Activated T-helper 2 cell treated with anti-CD3 and anti-CD28 coated beads, Interferon-gamma antibody, Interleukin-2, Interleukin-4, amounts not matched to agents 10 μg/mL and 5 μg/mL and 100 μg/mL, durations not matched to agents 14 hours and 24 hours and 36 hours (primary cell): ENCODE data around the gene SCYL3. TPM values are rescaled to one million over a fixed set of nuclear protein-coding genes. Genes with fewer than 3 reads are reported as not detected.

Source experiments
- DNase-seq: peaks from one replicate; pipeline ENCODE4 v3.0.0; 2021; ENCODE audit warnings: low spot score
- H3K27ac Mint-ChIP-seq: one replicate; pipeline ENCODE4 v1.8.0; 2021; ENCODE audit warnings: mixed read lengths
- H3K27me3 Mint-ChIP-seq: one replicate; pipeline ENCODE4 v1.8.0; 2021; ENCODE audit warnings: low read depth, mixed read lengths
- H3K36me3 Mint-ChIP-seq: one replicate; pipeline ENCODE4 v1.8.0; 2021; ENCODE audit warnings: low read depth, mixed read lengths
- H3K4me1 Mint-ChIP-seq: one replicate; pipeline ENCODE4 v1.8.0; 2021; ENCODE audit warnings: low read depth, mixed read lengths
- H3K4me3 Mint-ChIP-seq: one replicate; pipeline ENCODE4 v1.8.0; 2021; ENCODE audit warnings: low read depth, mild to moderate bottlenecking, moderate library complexity, mixed read lengths
- H3K9me3 Mint-ChIP-seq: one replicate; pipeline ENCODE4 v1.8.0; 2021; ENCODE audit warnings: mixed read lengths
- intact Hi-C: fragments of 100-400 bp; cut with micrococcal nuclease; formaldehyde crosslinking; loops from one replicate; pipeline ENCODE4 v1.15.1; 2023
- total RNA-seq: library from RNA; stranded (reverse); gene quantifications from 2 replicates; pipeline ENCODE4 v1.2.3, GENCODE V29; 2022

Gene SCYL3
- total RNA-seq, 1 donor from 2014 or later = 9.5 TPM

DNA sequence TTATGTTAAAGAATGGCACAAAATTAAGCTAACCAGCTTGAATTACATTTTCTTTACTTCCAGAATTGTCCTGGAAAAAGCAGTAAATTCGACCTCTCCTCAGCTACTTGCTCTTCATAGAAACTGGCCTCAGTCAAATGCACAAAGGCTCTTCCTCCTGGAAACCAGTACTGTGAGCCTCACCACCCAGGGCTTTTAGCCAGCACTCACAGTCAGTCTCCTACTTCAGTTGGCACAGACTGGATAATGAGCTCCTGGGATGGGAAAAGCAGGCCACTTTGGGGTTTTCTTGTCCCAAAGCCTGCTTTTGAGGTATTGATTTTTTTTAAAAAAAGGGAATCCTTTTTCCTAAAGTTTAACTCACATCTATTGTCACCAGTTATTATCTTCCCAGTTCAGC, 40.4 kb downstream of the SCYL3 start:
- Mint-ChIP-seq H3K9me3 (no peaks in the 10 kb centered on the region), H3K27ac (peak overlapping the region; percentile 63), H3K36me3 (peaks cover 71% of the 10 kb centered on the region), H3K4me3 (no peak overlapping the region), H3K27me3 (no peaks in the 10 kb centered on the region), H3K4me1 (peaks cover 2% of the 10 kb centered on the region)
- intact Hi-C loops = no loop called here
- DNase-seq = no peak

DNA sequence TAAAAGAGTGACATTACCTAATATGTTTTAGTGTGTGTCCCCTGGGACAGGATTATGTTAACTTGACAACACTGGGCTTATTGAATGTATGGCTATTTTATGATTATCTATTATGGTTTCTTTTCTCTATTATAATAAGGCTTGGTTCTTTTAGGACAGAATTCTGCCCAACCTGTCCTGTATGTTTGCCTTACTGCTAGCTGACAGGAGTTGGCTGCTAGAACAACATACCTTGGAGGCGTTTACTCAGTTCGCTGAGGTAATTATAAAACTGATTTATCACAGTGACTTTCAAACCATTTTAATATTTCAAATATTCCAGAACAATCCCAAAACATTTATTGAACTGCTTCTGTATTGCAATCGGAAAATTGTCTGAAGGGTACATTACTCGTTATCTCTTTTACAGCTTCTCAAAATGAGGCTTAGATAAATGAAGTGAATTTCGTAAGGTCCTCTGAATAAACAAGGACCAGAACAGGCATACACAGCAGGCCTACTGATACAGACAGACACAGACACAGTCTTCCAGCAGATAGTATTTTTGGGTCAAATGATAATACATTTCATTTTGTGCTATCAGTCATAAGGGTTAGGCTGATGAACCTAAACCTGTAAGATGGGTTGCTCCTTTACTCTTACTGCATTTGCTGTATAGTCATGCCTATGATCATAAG, 44.2 kb downstream of the SCYL3 start:
- Mint-ChIP-seq H3K9me3 (no peaks in the 10 kb centered on the region), H3K4me1 (peaks cover 2% of the 10 kb centered on the region), H3K27me3 (no peaks in the 10 kb centered on the region), H3K4me3 (no peak overlapping the region), H3K27ac (no peak overlapping the region), H3K36me3 (peaks cover 82% of the 10 kb centered on the region)
- DNase-seq = no peak
- intact Hi-C loops = no loop called here

DNA sequence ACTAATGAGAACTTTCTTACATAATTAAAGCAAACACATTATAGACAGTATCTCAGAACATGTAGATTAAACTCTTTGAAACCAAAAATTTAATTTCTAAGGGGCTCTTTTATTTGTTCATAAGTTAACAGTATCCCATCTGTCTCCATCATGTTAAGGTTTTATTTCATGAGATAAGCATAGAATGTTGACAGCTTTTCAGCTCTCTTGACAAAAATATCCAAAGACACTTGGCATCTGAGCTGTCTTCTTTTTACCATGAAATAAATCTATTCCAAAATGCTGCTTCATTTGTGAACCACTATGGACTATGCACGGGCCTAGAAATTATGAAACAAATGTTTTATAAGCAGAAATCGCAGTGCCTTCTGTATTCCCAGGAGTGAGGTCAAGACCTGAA, 45.2 kb downstream of the SCYL3 start:
- Mint-ChIP-seq H3K27ac (no peak overlapping the region), H3K4me3 (no peak overlapping the region), H3K9me3 (no peaks in the 10 kb centered on the region), H3K4me1 (peaks cover 6% of the 10 kb centered on the region), H3K27me3 (no peaks in the 10 kb centered on the region), H3K36me3 (peaks cover 82% of the 10 kb centered on the region)
- no peak for DNase-seq
- intact Hi-C loops = no loop called here

DNA sequence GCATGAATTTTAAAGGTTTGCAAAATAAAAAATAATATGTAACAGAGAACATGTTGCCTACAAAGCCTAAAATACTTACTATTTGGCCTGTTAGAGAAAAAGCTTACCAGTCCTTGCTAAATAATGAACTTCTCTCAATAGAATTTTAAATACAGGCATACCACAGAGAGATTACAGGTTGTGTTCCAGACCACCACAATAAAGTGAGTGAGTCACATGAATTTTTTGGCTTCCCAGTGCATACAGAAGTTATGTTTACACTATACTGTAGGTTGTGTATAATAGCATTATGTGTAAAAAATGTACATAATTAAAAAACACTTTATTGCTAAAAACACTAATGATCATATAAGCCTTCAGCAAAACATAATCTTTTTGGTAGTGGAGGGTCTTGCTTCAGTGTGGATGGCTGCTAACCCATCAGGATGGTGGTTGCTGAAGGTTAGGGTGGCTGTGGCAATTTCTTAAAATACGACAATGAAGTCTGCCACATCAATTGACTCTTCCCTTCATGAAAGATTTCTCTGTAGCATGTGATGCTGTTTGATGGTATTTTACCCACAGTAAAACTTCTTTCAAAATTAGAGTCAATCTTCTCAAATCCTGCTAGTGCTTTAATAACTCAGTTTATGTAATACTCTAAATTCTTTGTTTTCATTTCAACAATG, 48.6 kb downstream of the SCYL3 start:
- Mint-ChIP-seq H3K27me3 (no peaks in the 10 kb centered on the region), H3K9me3 (peaks cover 6% of the 10 kb centered on the region), H3K4me1 (peaks cover 5% of the 10 kb centered on the region), H3K27ac (no peak overlapping the region), H3K4me3 (no peak overlapping the region), H3K36me3 (peaks cover 83% of the 10 kb centered on the region)
- no peak for DNase-seq
- intact Hi-C loops = no loop called here

DNA sequence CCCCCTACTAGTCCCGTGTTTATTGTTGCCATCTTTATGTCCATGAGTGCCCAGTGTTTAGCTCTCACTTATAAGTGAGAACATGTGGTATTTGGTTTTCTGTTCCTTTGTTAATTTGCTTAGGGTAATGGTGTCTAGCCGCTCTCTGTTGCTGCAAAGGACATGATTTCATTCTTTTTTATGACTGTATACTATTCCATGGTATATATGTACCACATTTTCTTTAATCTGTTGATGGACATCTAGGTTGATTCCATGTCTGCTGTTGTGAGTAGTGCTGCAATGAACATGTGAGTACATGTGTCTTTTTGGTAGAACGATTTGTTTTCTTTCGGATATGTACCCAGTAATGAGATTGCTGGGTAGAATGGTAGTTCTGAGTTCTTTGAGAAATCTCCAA, 54.8 kb downstream of the SCYL3 start:
- Mint-ChIP-seq H3K27me3 (no peaks in the 10 kb centered on the region), H3K9me3 (peaks cover 22% of the 10 kb centered on the region), H3K4me1 (peaks cover 4% of the 10 kb centered on the region), H3K27ac (no peak overlapping the region), H3K4me3 (no peak overlapping the region), H3K36me3 (peaks cover 72% of the 10 kb centered on the region)
- intact Hi-C loops = no loop called here
- DNase-seq = no peak

DNA sequence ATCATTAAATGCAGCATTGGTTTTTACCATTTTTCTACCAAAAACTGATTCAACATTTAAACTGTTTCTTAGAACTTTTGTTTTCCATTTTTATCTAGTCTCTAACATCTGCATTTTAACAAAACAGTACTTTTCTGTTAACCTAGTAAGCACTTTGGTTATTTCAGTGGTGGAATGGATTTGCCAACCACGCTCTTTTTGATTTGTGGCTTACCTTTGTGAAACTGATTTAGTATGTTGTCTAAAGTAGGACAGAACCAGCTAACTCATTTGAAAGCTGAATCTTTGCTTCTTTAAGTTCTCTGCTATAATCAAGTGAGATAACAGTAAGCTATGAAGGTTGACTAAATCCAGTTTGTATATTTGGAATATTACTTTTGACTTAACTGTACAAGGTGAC, 57.5 kb downstream of the SCYL3 start:
- no peak overlapping the region for H3K4me3 Mint-ChIP-seq
- no peaks in the 10 kb centered on the region for H3K27me3 Mint-ChIP-seq
- DNase-seq = no peak
- no peaks in the 10 kb centered on the region for H3K4me1 Mint-ChIP-seq
- intact Hi-C loops = no loop called here
- peaks cover 22% of the 10 kb centered on the region for H3K9me3 Mint-ChIP-seq
- H3K27ac Mint-ChIP-seq = no peak overlapping the region
- peaks cover 68% of the 10 kb centered on the region for H3K36me3 Mint-ChIP-seq

DNA sequence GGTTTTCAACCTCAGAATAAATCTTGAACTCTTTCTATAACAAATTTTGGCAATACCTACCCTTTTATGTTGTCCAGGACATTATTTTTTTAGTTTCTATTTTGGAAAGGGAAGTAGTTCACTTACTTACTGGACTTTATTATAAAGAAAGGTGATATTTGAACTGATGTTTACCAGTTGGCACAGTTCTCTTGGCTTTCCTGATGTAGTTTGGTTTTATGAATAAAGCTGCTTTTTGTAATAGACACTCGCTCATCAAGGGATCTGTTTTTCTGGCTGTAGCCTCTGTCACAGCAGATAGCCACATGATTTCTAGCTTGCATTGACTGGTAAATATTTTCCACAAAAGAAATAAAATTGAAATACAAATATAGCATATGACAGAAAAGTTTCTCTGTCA, 58.0 kb downstream of the SCYL3 start:
- DNase-seq = no peak
- Mint-ChIP-seq H3K27ac (peak overlapping the region; percentile 30), H3K36me3 (peaks cover 68% of the 10 kb centered on the region), H3K27me3 (no peaks in the 10 kb centered on the region), H3K4me3 (no peak overlapping the region), H3K4me1 (no peaks in the 10 kb centered on the region), H3K9me3 (peaks cover 18% of the 10 kb centered on the region)
- intact Hi-C loops = no loop called here

DNA sequence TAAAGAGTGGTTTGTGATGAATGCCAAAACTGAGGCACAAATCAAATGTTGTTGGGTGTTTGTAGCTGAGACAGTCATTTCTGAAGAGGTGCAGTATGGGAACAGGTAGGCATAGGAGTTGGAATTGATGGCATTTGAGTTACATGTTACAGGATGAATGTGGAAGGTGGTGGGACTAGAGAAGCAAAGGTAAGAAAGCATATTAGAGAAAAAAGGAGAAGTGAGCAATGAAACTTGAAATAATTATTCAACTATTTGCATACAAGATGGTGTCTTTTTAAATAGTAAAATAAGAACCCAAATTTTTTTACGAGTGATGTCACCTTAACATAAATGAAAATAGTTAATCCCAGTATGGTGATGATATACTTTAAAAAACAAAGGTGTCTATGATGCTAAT, 58.8 kb downstream of the SCYL3 start:
- H3K4me3 Mint-ChIP-seq = no peak overlapping the region
- H3K27me3 Mint-ChIP-seq = no peaks in the 10 kb centered on the region
- no peaks in the 10 kb centered on the region for H3K4me1 Mint-ChIP-seq
- peaks cover 14% of the 10 kb centered on the region for H3K9me3 Mint-ChIP-seq
- no peak for DNase-seq
- no peak overlapping the region for H3K27ac Mint-ChIP-seq
- intact Hi-C loops = no loop called here
- peaks cover 67% of the 10 kb centered on the region for H3K36me3 Mint-ChIP-seq

DNA sequence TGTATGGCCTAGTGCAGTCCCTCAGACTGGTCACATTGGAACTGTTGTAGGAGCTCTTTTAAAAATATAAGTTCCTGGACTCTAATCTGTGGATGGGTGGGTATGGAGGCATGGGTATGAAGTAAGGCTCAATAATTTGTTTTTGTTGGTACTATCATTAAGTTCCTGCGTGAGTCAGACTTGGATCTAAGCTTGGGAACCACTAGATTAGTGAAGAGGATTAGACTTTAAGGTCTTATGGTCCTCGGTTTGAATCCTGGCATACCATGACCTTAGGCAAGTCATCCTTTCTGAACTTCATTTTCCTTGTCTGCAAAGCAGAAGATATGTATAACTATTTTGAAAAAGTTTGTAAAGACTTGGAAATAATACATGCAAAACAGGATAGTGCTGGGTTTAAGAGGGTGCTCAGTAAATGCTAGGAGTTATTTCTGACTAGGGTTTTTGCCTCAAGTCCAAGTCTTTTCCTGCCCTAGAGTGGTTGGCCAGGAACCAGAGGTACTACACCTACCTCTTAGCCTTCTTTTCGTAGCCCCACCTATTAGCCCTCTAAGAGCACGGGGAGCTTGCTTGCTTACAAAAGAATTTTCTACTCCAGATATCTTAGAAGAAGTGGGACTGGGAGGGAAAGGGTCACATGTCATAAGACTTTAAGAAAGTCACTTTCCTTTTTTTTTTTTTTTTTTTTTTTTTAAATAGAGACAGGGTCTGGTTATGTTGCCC, 60.4 kb downstream of the SCYL3 start:
- H3K27ac Mint-ChIP-seq = no peak overlapping the region
- H3K9me3 Mint-ChIP-seq = no peaks in the 10 kb centered on the region
- H3K27me3 Mint-ChIP-seq = no peaks in the 10 kb centered on the region
- H3K36me3 Mint-ChIP-seq = peaks cover 61% of the 10 kb centered on the region
- no peak overlapping the region for H3K4me3 Mint-ChIP-seq
- intact Hi-C loops = no loop called here
- H3K4me1 Mint-ChIP-seq = no peaks in the 10 kb centered on the region
- no peak for DNase-seq

DNA sequence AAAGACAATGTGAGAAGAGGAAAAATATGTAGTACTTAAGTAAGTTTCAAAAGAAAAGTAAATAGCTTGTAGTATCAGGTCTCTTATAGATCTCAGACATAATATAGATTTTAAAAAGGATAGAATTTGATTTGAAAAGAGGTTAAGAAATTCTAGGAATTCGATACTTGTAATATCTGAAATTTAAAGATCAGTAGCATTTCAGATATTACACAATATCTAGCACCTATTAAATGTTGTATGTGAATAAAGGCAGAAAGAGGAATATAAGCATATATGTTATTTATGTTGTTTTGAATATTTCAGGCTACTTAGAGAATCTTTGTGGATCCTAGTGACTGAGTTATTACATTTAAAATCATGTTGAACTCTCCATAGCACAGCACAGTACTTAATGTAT, 64.0 kb downstream of the SCYL3 start:
- H3K4me3 Mint-ChIP-seq = no peak overlapping the region
- H3K36me3 Mint-ChIP-seq = peaks cover 57% of the 10 kb centered on the region
- intact Hi-C loops = no loop called here
- no peaks in the 10 kb centered on the region for H3K9me3 Mint-ChIP-seq
- no peaks in the 10 kb centered on the region for H3K27me3 Mint-ChIP-seq
- H3K4me1 Mint-ChIP-seq = no peaks in the 10 kb centered on the region
- DNase-seq = no peak
- H3K27ac Mint-ChIP-seq = no peak overlapping the region

DNA sequence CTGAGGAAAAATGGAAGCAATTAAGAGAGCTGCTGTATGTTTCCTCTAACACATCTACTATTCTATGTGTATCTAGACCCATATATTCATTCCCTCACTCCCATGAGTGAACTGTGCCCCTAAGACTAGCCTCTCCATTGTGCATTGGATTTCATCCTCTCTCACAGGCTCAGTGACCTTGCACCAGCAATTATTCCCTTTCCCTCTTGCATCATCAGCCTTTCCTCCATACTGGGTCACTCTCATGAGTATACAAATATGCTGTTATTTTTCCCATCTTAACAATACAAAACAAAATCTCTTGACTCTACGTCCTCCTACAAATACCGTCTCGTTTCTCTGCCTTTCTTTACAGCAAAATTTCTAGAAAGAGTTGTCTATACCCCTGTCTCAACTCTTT, 69.5 kb downstream of the SCYL3 start:
- H3K4me1 Mint-ChIP-seq = peaks cover 5% of the 10 kb centered on the region
- no peak overlapping the region for H3K4me3 Mint-ChIP-seq
- intact Hi-C loops = no loop called here
- H3K27me3 Mint-ChIP-seq = no peaks in the 10 kb centered on the region
- H3K36me3 Mint-ChIP-seq = peaks cover 33% of the 10 kb centered on the region
- no peak for DNase-seq
- no peaks in the 10 kb centered on the region for H3K9me3 Mint-ChIP-seq
- no peak overlapping the region for H3K27ac Mint-ChIP-seq

DNA sequence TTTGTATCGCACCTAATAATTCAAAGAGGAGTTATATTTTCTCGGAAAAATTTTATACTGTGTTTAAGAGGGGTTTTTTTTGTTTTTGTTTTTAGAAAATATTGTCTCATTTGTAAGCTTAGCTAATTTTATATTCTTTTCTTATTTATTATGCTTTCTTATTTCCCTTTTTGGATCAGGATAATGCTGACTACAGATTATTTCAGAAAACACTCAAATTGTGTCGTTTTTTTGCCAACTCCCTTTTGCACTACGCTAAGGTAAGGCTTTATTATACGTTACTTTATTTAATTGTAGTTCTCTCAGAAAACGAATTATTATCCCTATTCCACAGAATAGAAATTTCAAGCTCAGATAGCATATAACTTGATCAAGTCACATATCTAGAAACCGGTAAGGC, 72.2 kb downstream of the SCYL3 start:
- Mint-ChIP-seq H3K27me3 (no peaks in the 10 kb centered on the region), H3K36me3 (peaks cover 35% of the 10 kb centered on the region), H3K9me3 (no peaks in the 10 kb centered on the region), H3K4me1 (peaks cover 5% of the 10 kb centered on the region), H3K27ac (no peak overlapping the region), H3K4me3 (no peak overlapping the region)
- intact Hi-C loops = no loop called here
- DNase-seq = no peak

DNA sequence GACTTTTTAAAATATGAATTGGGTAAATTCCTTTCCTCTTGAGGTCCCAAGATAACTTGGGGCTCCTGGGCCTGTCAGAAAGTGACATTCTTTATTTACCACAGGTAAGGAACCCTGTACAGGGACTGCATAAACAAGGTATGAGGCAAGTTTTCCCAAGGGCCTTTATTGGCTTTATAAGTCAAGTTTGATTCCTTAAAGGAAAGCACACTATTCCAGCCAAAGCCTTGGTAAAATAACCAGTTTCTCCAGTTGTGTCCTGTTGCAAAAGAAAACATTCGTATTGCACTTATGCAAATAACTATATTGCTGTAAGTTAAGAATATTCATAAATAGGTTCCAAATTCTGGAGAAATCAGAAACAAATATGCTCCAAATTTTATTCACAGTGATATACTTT, 77.1 kb downstream of the SCYL3 start:
- H3K4me1 Mint-ChIP-seq = peaks cover 8% of the 10 kb centered on the region
- H3K9me3 Mint-ChIP-seq = no peaks in the 10 kb centered on the region
- H3K27ac Mint-ChIP-seq = no peak overlapping the region
- intact Hi-C loops = no loop called here
- no peaks in the 10 kb centered on the region for H3K27me3 Mint-ChIP-seq
- no peak for DNase-seq
- H3K4me3 Mint-ChIP-seq = no peak overlapping the region
- H3K36me3 Mint-ChIP-seq = peaks cover 48% of the 10 kb centered on the region
